HL-60 (cell line): ENCODE measurements around the gene SLC35B4.

Experiments used
- CTCF ChIP-seq: IDR thresholded peaks from one replicate; pipeline ENCODE4 v1.5.1; 2011; ENCODE audit warnings: low read length, control low read depth, inconsistent platforms; ENCODE audit not compliant: insufficient read depth
- REST ChIP-seq: IDR thresholded peaks from 2 replicates; pipeline ENCODE4 v1.6.1; 2012; ENCODE audit warnings: low read depth; ENCODE audit not compliant: insufficient replicate concordance

- TF ChIP-seq CTCF, result no peak
- TF ChIP-seq REST, result no peak
These were observed 36.2 kb downstream of the SLC35B4 start for GRCh38 chr7:134280508-134280907.
